ENCODE results near the gene C5orf47.

C5orf47 gene

DNA sequence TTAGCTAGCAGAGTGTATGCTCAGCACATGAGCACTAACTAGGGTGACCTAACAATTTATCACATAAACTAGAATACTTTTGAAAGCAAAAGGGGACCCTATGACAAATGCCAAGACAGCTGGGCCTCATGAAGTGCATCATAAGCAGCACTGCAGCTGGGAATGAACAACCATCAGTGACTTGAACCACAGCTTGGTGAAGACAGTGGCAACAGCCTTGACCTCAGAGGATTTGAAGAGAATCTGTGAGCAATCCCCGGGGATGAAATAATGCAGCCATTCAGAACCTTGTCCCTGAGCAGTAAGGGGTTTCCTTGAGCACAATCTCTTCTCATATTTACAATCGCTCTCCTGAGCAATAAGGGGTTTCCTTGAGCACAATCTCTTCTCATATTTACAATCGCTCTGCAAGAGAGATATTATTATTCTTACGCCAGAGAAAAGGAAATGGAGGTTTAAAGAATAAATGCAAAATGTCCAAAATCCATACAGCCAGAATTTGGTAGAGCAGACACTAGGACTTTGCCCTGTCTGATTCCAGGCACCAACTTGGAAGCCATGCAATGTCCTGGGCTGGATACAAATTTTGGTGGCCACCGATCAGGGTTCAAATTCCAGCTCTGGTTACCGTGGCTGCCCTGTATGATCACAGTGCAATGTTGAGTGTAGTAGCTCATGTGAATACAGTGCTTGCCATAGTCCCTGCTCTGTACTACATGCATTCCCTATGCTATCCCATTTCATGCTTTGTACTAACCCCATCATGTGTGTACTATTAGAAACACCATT, 55.7 kb downstream of the C5orf47 start:
- no peak for DNase-seq

DNA sequence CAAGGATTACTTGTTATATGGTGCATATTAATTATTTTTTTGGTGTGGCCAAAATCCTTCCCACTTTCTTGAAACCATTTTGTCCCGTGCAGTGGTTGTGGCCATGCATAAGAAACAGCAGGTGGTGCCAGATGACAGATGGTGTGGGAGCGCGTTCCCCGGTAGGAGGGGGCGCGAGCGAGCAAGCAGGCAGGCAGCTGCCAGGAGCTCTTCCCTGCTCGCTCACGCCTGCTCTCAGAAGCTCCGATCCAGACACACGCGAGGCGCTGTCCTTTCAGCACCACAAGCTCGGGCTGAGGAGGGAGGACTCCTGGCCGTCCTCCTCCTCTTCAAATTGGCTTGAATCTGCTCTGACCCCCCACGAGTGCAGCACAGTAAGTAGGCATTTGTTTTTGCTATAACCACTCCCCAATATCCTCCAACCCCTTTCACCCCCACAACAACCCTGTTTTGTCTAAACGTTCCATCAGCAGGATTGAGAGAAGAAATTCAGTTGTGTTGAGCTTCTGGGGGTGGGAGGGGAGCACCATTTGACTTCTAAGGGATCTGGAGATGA, 56.6 kb downstream of the C5orf47 start, which contains the start of gene NSG2:
Gene NSG2 (plus strand): TSS at position 237 of the 556 bp plus-strand sequence. CDS start 1,050 bp downstream, outside the sequence.
- DNase-seq: peak; percentile 74

GRCh38 chr5:174046558-174046957, 57.6 kb downstream of the C5orf47 start:
- no peak for DNase-seq

DNA sequence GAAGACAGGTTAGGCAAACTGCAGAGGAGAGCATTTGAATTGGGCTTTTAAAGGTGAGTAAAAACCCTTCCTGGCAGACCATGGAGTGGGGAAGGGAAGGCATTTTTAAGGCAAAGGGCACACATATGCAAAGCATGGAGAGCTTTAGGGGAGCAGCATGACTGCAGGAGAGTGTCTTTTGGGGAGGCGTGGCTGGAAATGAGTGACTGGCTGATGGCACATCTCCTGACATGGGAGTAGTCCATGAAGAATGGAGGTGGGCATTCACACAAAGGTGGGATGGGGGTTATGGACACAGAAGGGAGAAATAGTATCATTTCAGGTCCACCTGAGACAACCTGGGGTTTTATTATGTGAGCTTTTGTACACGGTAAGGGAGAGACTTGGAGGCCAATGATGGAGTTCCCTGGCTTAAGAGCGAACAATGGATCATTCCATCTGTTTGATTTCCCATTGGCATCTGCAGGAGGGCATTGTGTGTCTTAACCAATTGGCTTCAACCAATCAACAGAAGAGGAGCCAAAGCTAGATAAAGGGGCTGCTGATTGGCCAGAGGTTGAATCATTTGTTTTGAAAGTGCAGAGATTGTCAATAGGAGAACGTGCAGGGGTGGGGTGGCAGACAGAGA, 58.6 kb downstream of the C5orf47 start:
- no peak for DNase-seq

DNA sequence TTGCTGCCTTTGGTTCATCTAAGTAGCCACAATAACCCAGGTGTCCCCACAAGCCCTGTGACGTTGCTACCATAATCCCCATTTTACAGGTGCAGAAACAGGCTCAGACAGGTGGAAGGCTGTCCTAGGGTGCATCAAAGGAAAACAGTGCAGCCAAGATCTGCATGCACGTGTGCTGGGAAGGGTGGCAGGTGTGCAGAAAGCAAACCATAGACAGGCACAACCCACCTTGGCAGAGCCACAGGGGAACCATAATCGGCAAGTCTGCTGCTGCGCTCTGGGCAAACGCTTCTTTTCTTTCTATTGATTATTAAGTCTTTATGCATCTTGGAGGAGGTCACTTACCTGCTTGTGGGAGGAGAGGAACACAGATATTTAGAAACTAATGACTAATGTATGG, 63.7 kb downstream of the C5orf47 start:
- DNase-seq: no peak

DNA sequence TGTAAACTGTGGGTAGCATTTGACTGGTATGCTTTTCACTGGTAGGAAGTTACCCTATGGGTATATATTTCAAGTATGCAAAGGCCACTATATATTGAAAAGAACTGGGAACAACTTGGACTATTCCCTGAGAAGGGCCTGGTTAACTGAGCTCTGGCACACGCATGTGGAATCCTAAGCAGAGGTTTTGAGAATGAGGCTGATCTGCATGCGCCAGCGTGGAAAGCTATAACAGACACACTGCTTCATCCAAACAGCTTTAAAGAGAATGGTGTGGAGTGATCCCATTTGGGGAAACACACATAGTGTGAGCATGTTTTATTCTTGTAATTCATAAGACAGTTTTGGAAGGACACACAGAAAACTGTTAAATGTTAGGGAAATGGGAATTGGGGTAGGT, 64.9 kb downstream of the C5orf47 start:
- DNase-seq: no peak

Measured in DMS 273 treated with DMSO at 0.1 percent for 48 hours (cell line).